ENCODE measurements around the gene DNAAF5. TPM values are rescaled to one million over a fixed set of nuclear protein-coding genes. Genes with fewer than 3 reads are reported as not detected.

DNAAF5 gene
- polyA plus RNA-seq, 1 of the 3 experiments (the other 2 are of a cell fraction) = 58.5 TPM

DNA sequence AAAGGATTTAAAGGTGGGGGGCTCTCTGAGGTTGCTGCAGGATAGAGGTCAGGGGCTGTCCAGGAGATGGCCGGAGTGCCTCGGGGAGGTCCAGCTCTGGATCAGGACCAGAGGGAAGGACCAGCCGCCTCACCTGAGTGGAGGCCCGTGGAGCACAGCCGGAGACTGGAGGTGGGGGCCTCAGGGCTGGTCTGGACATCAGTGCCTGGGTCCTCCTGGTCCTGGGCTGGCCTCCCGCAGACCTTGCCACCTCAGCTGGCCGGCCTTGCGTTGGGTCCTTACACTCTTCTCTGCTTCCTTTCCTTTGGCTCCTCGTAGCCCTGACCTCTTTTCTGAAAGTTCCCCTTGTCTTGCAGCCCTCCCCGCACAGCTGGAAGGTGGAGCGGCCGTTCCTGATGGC lies 107.8 kb downstream of the DNAAF5 start:
- no peak overlapping the region for H3K9ac ChIP-seq
- no peak overlapping the region for H3K4me2 ChIP-seq
- H3K4me3 ChIP-seq (ENCODE audit: low read depth in 2 of 2, low read length in 1 of 2) = no peak overlapping the region
- peaks cover 37% of the 10 kb centered on the region for H3F3A ChIP-seq (replicated peaks; ENCODE audit: insufficient read depth)
- no peaks in the 10 kb centered on the region for H3K9me2 ChIP-seq
- no peaks in the 10 kb centered on the region for H3K9me3 ChIP-seq
- WGBS (ENCODE audit: low lambda C conversion rate) = 94% methylated on average over 12 of the region's 12 CpGs
- peaks cover 18 to 26% of the 10 kb centered on the region in 2 experiments; a peak in 3 of 4 replicates for H3K4me1 ChIP-seq (ENCODE audit: control insufficient read depth in 1 of 2, insufficient read depth in 2 of 2, low read depth in 1 of 2, low read length in 1 of 2)
- H4K20me1 ChIP-seq (ENCODE audit: insufficient read depth) = peaks cover 22% of the 10 kb centered on the region
- no peak for TF ChIP-seq TAF1 (IDR thresholded peaks at IDR 0.05; ENCODE audit: borderline replicate concordance, low read depth, low read length)
- TF ChIP-seq FOSL2 (IDR thresholded peaks at IDR 0.05; ENCODE audit: borderline replicate concordance, low read depth) = no peak
- no peak for TF ChIP-seq MXI1 (IDR thresholded peaks at IDR 0.05; ENCODE audit: low read depth, low read length)
- TF ChIP-seq NRF1 (IDR thresholded peaks at IDR 0.05; ENCODE audit: low read depth, low read length) = no peak
- TF ChIP-seq, protein P1, sequence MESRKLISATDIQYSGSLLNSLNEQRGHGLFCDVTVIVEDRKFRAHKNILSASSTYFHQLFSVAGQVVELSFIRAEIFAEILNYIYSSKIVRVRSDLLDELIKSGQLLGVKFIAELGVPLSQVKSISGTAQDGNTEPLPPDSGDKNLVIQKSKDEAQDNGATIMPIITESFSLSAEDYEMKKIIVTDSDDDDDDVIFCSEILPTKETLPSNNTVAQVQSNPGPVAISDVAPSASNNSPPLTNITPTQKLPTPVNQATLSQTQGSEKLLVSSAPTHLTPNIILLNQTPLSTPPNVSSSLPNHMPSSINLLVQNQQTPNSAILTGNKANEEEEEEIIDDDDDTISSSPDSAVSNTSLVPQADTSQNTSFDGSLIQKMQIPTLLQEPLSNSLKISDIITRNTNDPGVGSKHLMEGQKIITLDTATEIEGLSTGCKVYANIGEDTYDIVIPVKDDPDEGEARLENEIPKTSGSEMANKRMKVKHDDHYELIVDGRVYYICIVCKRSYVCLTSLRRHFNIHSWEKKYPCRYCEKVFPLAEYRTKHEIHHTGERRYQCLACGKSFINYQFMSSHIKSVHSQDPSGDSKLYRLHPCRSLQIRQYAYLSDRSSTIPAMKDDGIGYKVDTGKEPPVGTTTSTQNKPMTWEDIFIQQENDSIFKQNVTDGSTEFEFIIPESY (IDR thresholded peaks at IDR 0.05; ENCODE audit: borderline replicate concordance, low read depth) = no peak
- TF ChIP-seq ELF1 (IDR thresholded peaks at IDR 0.05) = no peak
- no peak for TF ChIP-seq YY1 (IDR thresholded peaks at IDR 0.05; ENCODE audit: low read depth)
- H3K27me3 ChIP-seq (ENCODE audit: insufficient read depth) = no peaks in the 10 kb centered on the region
- no peak overlapping the region for H2AFZ ChIP-seq (ENCODE audit: low read depth)
- ChIA-PET CTCF (interaction anchor here (1.1 to 4.0 kb wide), 5 partner anchors 11 to 61 kb away, joined by 3 to 17 read pairs (median 9); no protein-coding TSS in a partner anchor), POLR2A (no interaction called here)
- no peak for DNase-seq
- peaks cover 11 to 26% of the 10 kb centered on the region in 2 experiments for H3K36me3 ChIP-seq (replicated peaks in 1 of 2; ENCODE audit: control insufficient read depth in 1 of 2, insufficient read depth in 2 of 2, low read length in 1 of 2)
- no peak overlapping the region for H3K27ac ChIP-seq (ENCODE audit: low read depth in 2 of 2, low read length in 1 of 2)
- peaks cover 93% of the 10 kb centered on the region for H3K79me2 ChIP-seq (ENCODE audit: insufficient read depth)

- no peak overlapping the region for H3K4me2 ChIP-seq
- ChIA-PET POLR2A (no interaction called here), CTCF (interaction anchor here (1.9 to 3.9 kb wide), 2 partner anchors 14 to 39 kb away, joined by 6 to 17 read pairs; no protein-coding TSS in a partner anchor)
- no peak for TF ChIP-seq EZH2phosphoT487 (IDR thresholded peaks at IDR 0.05; ENCODE audit: borderline replicate concordance, low read depth)
- TF ChIP-seq FOSL2 (IDR thresholded peaks at IDR 0.05; ENCODE audit: borderline replicate concordance, low read depth) = no peak
- no peak for TF ChIP-seq CHD2 (IDR thresholded peaks at IDR 0.05; ENCODE audit: low read length, partially characterized antibody)
- TF ChIP-seq RFX5 (IDR thresholded peaks at IDR 0.05; ENCODE audit: low read length) = no peak
- TF ChIP-seq CTCF (IDR thresholded peaks at IDR 0.05) = no peak
- TF ChIP-seq USF1 (IDR thresholded peaks at IDR 0.05; ENCODE audit: borderline replicate concordance, low read depth) = no peak
- TF ChIP-seq NRF1 (IDR thresholded peaks at IDR 0.05; ENCODE audit: low read depth, low read length) = no peak
- TF ChIP-seq SMC3 (IDR thresholded peaks at IDR 0.05; ENCODE audit: low read depth, low read length) = no peak
- H3K27me3 ChIP-seq (ENCODE audit: insufficient read depth) = no peaks in the 10 kb centered on the region
- H3K27ac ChIP-seq (ENCODE audit: low read depth in 2 of 2, low read length in 1 of 2) = no peak overlapping the region
- no peak for DNase-seq
- H4K20me1 ChIP-seq (ENCODE audit: insufficient read depth) = peaks cover 22% of the 10 kb centered on the region
- H3K9me3 ChIP-seq = no peaks in the 10 kb centered on the region
- peaks cover 93% of the 10 kb centered on the region for H3K79me2 ChIP-seq (ENCODE audit: insufficient read depth)
- H3K36me3 ChIP-seq (replicated peaks in 1 of 2; ENCODE audit: control insufficient read depth in 1 of 2, insufficient read depth in 2 of 2, low read length in 1 of 2) = peaks cover 16 to 28% of the 10 kb centered on the region in 2 experiments
- WGBS (ENCODE audit: low lambda C conversion rate) = 93% methylated on average over 12 of the region's 12 CpGs
- peaks cover 17 to 26% of the 10 kb centered on the region in 2 experiments; a peak in 3 of 4 replicates for H3K4me1 ChIP-seq (ENCODE audit: control insufficient read depth in 1 of 2, insufficient read depth in 2 of 2, low read depth in 1 of 2, low read length in 1 of 2)
- H2AFZ ChIP-seq (ENCODE audit: low read depth) = no peak overlapping the region
- H3F3A ChIP-seq (replicated peaks; ENCODE audit: insufficient read depth) = peaks cover 37% of the 10 kb centered on the region
- no peak overlapping the region for H3K9ac ChIP-seq
- H3K9me2 ChIP-seq = no peaks in the 10 kb centered on the region
- no peak overlapping the region for H3K4me3 ChIP-seq (ENCODE audit: low read depth in 2 of 2, low read length in 1 of 2)
Measured at GRCh38 chr7:835021-835420, 108.5 kb downstream of the DNAAF5 start.
